ENCODE measurements around the gene SMAD3.

DNA sequence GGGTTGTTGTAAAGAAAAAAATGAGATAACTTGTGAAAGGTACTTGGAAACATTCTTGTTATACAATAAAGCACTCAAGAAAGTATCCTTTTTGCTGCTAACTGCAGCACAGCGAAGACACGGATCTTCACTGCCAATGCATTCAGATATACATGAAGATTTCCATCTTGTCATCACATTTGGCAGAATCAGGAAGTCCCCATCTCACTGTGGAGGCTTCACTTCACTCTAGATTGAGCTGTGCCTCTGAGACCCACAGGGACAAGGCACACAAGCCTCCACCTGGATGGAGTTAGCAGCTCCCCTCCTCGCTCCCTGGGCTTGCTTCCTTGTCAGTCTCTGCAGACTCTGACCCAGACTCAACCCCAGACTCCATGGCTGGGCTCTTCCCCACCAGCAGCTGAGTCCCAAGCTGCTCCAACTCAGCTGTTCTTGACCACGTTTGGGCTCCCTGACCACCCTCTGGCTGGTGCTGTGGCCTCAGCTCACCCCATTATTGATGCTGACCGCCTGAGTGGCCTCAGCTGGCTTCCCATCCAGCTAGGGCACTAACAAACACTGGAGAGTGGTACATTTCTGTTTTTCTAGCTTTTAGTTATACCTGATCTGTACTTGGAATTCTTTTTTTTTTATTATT lies 45.4 kb upstream of the SMAD3 start:
- no peak for TF ChIP-seq POLR2A (IDR thresholded peaks at IDR 0.05)
- TF ChIP-seq, protein P1, sequence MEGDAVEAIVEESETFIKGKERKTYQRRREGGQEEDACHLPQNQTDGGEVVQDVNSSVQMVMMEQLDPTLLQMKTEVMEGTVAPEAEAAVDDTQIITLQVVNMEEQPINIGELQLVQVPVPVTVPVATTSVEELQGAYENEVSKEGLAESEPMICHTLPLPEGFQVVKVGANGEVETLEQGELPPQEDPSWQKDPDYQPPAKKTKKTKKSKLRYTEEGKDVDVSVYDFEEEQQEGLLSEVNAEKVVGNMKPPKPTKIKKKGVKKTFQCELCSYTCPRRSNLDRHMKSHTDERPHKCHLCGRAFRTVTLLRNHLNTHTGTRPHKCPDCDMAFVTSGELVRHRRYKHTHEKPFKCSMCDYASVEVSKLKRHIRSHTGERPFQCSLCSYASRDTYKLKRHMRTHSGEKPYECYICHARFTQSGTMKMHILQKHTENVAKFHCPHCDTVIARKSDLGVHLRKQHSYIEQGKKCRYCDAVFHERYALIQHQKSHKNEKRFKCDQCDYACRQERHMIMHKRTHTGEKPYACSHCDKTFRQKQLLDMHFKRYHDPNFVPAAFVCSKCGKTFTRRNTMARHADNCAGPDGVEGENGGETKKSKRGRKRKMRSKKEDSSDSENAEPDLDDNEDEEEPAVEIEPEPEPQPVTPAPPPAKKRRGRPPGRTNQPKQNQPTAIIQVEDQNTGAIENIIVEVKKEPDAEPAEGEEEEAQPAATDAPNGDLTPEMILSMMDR (IDR thresholded peaks at IDR 0.05) = no peak
